Liver (tissue), 9 donors: ENCODE measurements around the gene DHCR24. TPM values are rescaled to one million over a fixed set of nuclear protein-coding genes. Genes with fewer than 3 reads are reported as not detected.

ENCODE experiments used
- DNase-seq: peaks from one replicate; pipeline ENCODE4 v3.0.0-alpha.2; 2017; ENCODE audit warnings: low spot score
- H3K27ac ChIP-seq, 2 donors: one replicate each; pipeline ENCODE4 v1.7.0; 2013; ENCODE audit warnings: inconsistent platforms in 2 of 2, low read length in 2 of 2, control low read depth in 1 of 2, low read depth in 1 of 2, mild to moderate bottlenecking in 1 of 2
- H3K27me3 ChIP-seq, 4 donors: one replicate each; pipeline versions ENCODE4 v1.6.1 to v1.7.0; 2013; ENCODE audit warnings: low read length in 3 of 4, inconsistent platforms in 1 of 4, mild to moderate bottlenecking in 1 of 4, moderate library complexity in 1 of 4; ENCODE audit not compliant: control insufficient read depth in 4 of 4, insufficient read depth in 4 of 4
- H3K36me3 ChIP-seq, 4 donors: one replicate each; pipeline versions ENCODE4 v1.6.1 to v1.7.0; 2013; ENCODE audit warnings: low read length in 3 of 4, mild to moderate bottlenecking in 3 of 4, low read depth in 1 of 4, moderate library complexity in 1 of 4; ENCODE audit not compliant: control insufficient read depth in 4 of 4, insufficient read depth in 3 of 4
- H3K4me1 ChIP-seq, 4 donors: one replicate each; pipeline versions ENCODE4 v1.6.1 to v1.7.0; 2013; ENCODE audit warnings: low read length in 3 of 4, mild to moderate bottlenecking in 3 of 4, moderate library complexity in 1 of 4; ENCODE audit not compliant: control insufficient read depth in 4 of 4, insufficient read depth in 4 of 4
- H3K4me3 ChIP-seq, 3 donors: one replicate each; pipeline versions ENCODE4 v1.6.1 to v1.7.0; 2013; ENCODE audit warnings: low read length in 3 of 3, control low read depth in 1 of 3, low read depth in 1 of 3, mild to moderate bottlenecking in 1 of 3
- H3K9ac ChIP-seq, 2 donors: one replicate each; pipeline ENCODE4 v1.7.0; 2013; ENCODE audit warnings: low read length in 2 of 2, mild to moderate bottlenecking in 2 of 2, moderate library complexity in 2 of 2, control low read depth in 1 of 2, low read depth in 1 of 2
- H3K9me3 ChIP-seq, 4 donors: one replicate each; pipeline versions ENCODE4 v1.6.1 to v1.7.0; 2013; ENCODE audit warnings: low read length in 3 of 4; ENCODE audit not compliant: control insufficient read depth in 4 of 4
- ATF3 ChIP-seq: IDR thresholded peaks from 2 replicates; pipeline ENCODE4 v1.6.1; 2016; ENCODE audit warnings: antibody characterized with exemption
- CTCF ChIP-seq: fragments of 150-350 bp; IDR thresholded peaks from 2 replicates; pipeline ENCODE4 v1.5.1; 2017; ENCODE audit warnings: improper control_type of control experiment, low read depth, low read length; ENCODE audit not compliant: missing input control
- EGR1 ChIP-seq, 2 donors: IDR thresholded peaks; 2 replicates each; pipeline ENCODE4 v1.6.1; 2016 to 2018; ENCODE audit warnings: antibody characterized with exemption in 2 of 2, low read depth in 2 of 2
- FOXA1 ChIP-seq: IDR thresholded peaks from 2 replicates; pipeline ENCODE4 v1.6.1; 2016; ENCODE audit warnings: antibody characterized with exemption
- FOXA2 ChIP-seq: IDR thresholded peaks from 2 replicates; pipeline ENCODE4 v1.6.1; 2016; ENCODE audit warnings: antibody characterized with exemption
- GABPA ChIP-seq, 2 donors: IDR thresholded peaks in 1 of 2; conservative IDR thresholded peaks in 1 of 2; 2 replicates each; pipeline ENCODE4 v1.6.1; 2016; ENCODE audit warnings: antibody characterized with exemption in 2 of 2, mild to moderate bottlenecking in 1 of 2, moderate library complexity in 1 of 2
- HNF4A ChIP-seq, 2 donors: conservative IDR thresholded peaks; 2 replicates each; pipeline ENCODE4 v1.6.1; 2016; ENCODE audit warnings: antibody characterized with exemption in 2 of 2, mild to moderate bottlenecking in 2 of 2
- HNF4G ChIP-seq: IDR thresholded peaks from 2 replicates; pipeline ENCODE4 v1.6.1; 2016; ENCODE audit warnings: antibody characterized with exemption
- JUND ChIP-seq, 2 donors: IDR thresholded peaks; 2 replicates each; pipeline ENCODE4 v1.6.1; 2016; ENCODE audit warnings: antibody characterized with exemption in 2 of 2
- MAX ChIP-seq: IDR thresholded peaks from 2 replicates; pipeline ENCODE4 v1.6.1; 2016; ENCODE audit warnings: antibody characterized with exemption
- NR2F2 ChIP-seq: IDR thresholded peaks from 2 replicates; pipeline ENCODE4 v1.6.1; 2016; ENCODE audit warnings: antibody characterized with exemption
- RAD21 ChIP-seq, 2 donors: IDR thresholded peaks; 2 replicates each; pipeline ENCODE4 v1.6.1; 2016; ENCODE audit warnings: antibody characterized with exemption in 2 of 2, mild to moderate bottlenecking in 2 of 2
- REST ChIP-seq: IDR thresholded peaks from 2 replicates; pipeline ENCODE4 v1.6.1; 2016; ENCODE audit warnings: antibody characterized with exemption, mild to moderate bottlenecking
- RXRA ChIP-seq, 2 donors: IDR thresholded peaks; 2 replicates each; pipeline ENCODE4 v1.6.1; 2017 to 2018; ENCODE audit warnings: antibody characterized with exemption in 2 of 2, mild to moderate bottlenecking in 1 of 2
- SP1 ChIP-seq: IDR thresholded peaks from 2 replicates; pipeline ENCODE4 v1.6.1; 2018; ENCODE audit warnings: antibody characterized with exemption, mild to moderate bottlenecking
- TAF1 ChIP-seq: conservative IDR thresholded peaks from 2 replicates; pipeline ENCODE4 v1.6.1; 2016; ENCODE audit warnings: antibody characterized with exemption, mild to moderate bottlenecking
- YY1 ChIP-seq: IDR thresholded peaks from 2 replicates; pipeline ENCODE4 v1.6.1; 2016; ENCODE audit warnings: antibody characterized with exemption, mild to moderate bottlenecking
- ZBTB33 ChIP-seq: IDR thresholded peaks from 2 replicates; pipeline ENCODE4 v1.6.1; 2016; ENCODE audit warnings: antibody characterized with exemption
- WGBS: extraction: QIAGEN DNeasy Blood & Tissue Kit; methylation state at CpG from one replicate; pipeline ENCODE4 v1.1.7; 2013; 5-methylcytosine and 5-hydroxymethylcytosine counted together
- polyA plus RNA-seq, 2 donors: library from polyadenylated mRNA; stranded (reverse) in 1 of 2; unstranded in 1 of 2; fragments of 200-250 nt in 1 of 2; fragments of >200 nt in 1 of 2; fragmentation: Nextera tagmentation in 1 of 2; extraction: Ambion mirVana in 1 of 2; gene quantifications; one replicate each; pipeline versions ENCODE4 v1.2.1 to v1.2.3, GENCODE V29; 2013 to 2015
- total RNA-seq, 2 donors: library from RNA; depleted of rRNA; stranded (reverse); fragments of >200 nt; gene quantifications; one replicate each; pipeline ENCODE4 v1.2.3, GENCODE V29; 2014
- donor health status: healthy.
- donor health status: healthy.
- donor health status: healthy.
- donor health status: healthy.
- donor health status: healthy.

Gene DHCR24
- total and polyA plus RNA-seq, 4 donors: 271 to 815 (median 600) TPM

GRCh38 chr1:54851936-54852524 is 35.0 kb downstream of the DHCR24 start:
- no peak for TF ChIP-seq NR2F2
- no peak for TF ChIP-seq REST
- TF ChIP-seq EGR1 (IDR thresholded peaks at IDR 0.05; ENCODE audit: low read depth in 2 of 2): no peak
- TF ChIP-seq ATF3: no peak
- TF ChIP-seq SP1: no peak
- no peak for TF ChIP-seq ZBTB33
- TF ChIP-seq RAD21 (IDR thresholded peaks at IDR 0.05): no peak
- TF ChIP-seq GABPA (IDR thresholded peaks at IDR 0.05 in 1 of 2, conservative IDR thresholded peaks at IDR 0.05 in 1 of 2): no peak
- no peak for TF ChIP-seq MAX
- no peak for TF ChIP-seq JUND (IDR thresholded peaks at IDR 0.05)
- no peak for TF ChIP-seq HNF4A (conservative IDR thresholded peaks at IDR 0.05)
- no peak for TF ChIP-seq RXRA (IDR thresholded peaks at IDR 0.05)
- no peak for TF ChIP-seq YY1
- TF ChIP-seq CTCF: no peak
- TF ChIP-seq FOXA1: no peak
- TF ChIP-seq FOXA2: no peak
- no peak for TF ChIP-seq TAF1
- TF ChIP-seq HNF4G: no peak
- H3K27me3 ChIP-seq: no peaks in the 10 kb centered on the region
- WGBS: 87% methylated on average over 17 of the region's 17 CpGs
- no peak overlapping the region for H3K9ac ChIP-seq
- H3K9me3 ChIP-seq: no peaks in the 10 kb centered on the region
- H3K27ac ChIP-seq: no peak overlapping the region
- no peak for DNase-seq
- H3K36me3 ChIP-seq: peaks cover 28 to 80% (median 69%) of the 10 kb centered on the region in 4 donors
- no peak overlapping the region for H3K4me3 ChIP-seq
- H3K4me1 ChIP-seq: peaks cover 4 to 26% (median 13%) of the 10 kb centered on the region in 4 donors
